Epithelial cell of esophagus (primary cell): ENCODE data around the gene TASL.
A peak's percentile ranks its signal among the peaks of the same experiment; 100 is the strongest.

Experiments used
- DNase-seq: peaks from one replicate; pipeline ENCODE4 v3.0.0; 2010; ENCODE audit warnings: low read depth
- H3K4me3 ChIP-seq: 2 replicates; pipeline ENCODE4 v1.5.1; 2011; ENCODE audit warnings: mild to moderate bottlenecking, low read length, control low read depth
- TF ChIP-seq, protein P1 (sequence below): IDR thresholded peaks from 2 replicates; pipeline ENCODE4 v1.5.1; 2011; ENCODE audit warnings: low read depth, mild to moderate bottlenecking, low read length, control low read depth, inconsistent platforms; ENCODE audit not compliant: insufficient read depth; ENCODE audit errors: missing control alignments

TASL gene, protein sequence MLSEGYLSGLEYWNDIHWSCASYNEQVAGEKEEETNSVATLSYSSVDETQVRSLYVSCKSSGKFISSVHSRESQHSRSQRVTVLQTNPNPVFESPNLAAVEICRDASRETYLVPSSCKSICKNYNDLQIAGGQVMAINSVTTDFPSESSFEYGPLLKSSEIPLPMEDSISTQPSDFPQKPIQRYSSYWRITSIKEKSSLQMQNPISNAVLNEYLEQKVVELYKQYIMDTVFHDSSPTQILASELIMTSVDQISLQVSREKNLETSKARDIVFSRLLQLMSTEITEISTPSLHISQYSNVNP

DNA sequence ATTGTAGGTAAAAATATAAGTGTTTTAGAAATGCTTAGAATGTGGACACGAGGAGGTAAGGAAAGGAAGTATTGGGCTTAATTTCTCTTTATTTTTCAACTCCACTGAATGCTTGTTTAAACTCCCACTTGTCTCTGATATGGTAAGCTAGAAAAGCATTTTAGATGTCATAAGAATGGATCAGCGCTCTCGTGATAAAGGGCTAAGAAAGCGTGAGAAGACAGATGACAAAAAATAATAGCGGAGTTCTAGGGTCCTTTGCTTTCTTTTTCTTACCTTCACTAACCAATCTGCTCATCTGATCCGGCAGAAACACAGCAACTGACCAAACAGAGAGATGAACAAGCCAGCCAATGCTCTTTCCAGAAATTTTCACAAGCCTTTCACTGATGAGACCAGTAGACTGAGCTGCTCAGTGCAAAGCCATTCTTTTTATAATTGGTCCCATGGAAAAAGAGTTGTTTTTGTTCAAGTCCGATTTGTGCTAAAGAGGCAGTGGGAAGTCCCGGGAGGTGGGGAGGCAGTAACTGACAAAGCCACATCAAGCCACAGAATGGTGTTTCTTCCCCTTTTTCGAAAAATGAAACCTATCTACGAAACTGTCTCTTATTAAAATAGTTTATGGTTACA is at the start of gene TASL:
TASL (minus strand) TSS at position 405 of the 630 bp plus-strand sequence. CDS start 17,411 bp downstream, outside the sequence.
- DNase-seq: no peak
- no peak within 1 kb of the TSS for H3K4me3 ChIP-seq
- TF ChIP-seq, protein P1, sequence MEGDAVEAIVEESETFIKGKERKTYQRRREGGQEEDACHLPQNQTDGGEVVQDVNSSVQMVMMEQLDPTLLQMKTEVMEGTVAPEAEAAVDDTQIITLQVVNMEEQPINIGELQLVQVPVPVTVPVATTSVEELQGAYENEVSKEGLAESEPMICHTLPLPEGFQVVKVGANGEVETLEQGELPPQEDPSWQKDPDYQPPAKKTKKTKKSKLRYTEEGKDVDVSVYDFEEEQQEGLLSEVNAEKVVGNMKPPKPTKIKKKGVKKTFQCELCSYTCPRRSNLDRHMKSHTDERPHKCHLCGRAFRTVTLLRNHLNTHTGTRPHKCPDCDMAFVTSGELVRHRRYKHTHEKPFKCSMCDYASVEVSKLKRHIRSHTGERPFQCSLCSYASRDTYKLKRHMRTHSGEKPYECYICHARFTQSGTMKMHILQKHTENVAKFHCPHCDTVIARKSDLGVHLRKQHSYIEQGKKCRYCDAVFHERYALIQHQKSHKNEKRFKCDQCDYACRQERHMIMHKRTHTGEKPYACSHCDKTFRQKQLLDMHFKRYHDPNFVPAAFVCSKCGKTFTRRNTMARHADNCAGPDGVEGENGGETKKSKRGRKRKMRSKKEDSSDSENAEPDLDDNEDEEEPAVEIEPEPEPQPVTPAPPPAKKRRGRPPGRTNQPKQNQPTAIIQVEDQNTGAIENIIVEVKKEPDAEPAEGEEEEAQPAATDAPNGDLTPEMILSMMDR: no peak

DNA sequence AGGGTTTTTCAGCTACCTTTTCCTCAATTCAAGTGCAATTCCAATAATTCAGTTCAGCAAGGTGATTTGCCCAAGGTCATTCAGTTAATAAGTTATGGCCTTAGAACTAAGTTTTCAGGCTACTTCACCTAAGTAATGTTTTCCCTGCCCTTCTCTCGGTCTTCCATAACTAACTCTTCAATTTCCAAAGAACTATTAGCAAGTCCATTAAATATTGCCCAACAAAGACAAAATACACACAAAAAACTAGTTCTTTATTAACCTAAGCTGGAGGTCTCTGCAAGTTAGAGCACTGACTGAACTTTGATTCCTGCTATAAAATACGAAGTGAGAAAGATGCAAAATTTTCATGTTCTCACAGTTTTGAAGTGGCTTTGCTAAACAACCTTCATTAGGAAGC is 48.8 kb upstream of the TASL start:
- TF ChIP-seq, protein P1: no peak
- no peak for DNase-seq
- no peak overlapping the region for H3K4me3 ChIP-seq

DNA sequence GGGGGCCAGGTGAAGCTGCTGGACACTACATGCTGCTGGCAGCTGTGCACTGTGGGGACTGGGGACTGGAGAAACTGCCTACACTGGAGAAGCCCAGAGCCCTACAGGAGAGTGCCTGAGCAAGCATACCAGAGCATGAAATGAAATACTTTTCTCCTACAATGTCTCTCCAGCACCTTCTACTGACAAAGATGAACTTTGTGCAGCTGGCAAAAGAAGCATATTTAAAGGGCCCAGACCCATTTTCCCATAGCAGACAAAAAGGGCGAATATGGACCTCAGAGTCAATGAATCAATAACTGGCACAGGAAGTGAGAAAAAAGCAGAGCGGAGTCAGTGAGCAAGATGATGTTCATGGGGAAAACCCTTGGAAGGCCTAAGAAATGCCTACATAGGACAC is 44.8 kb upstream of the TASL start:
- no peak for DNase-seq
- no peak overlapping the region for H3K4me3 ChIP-seq
- TF ChIP-seq, protein P1: no peak

DNA sequence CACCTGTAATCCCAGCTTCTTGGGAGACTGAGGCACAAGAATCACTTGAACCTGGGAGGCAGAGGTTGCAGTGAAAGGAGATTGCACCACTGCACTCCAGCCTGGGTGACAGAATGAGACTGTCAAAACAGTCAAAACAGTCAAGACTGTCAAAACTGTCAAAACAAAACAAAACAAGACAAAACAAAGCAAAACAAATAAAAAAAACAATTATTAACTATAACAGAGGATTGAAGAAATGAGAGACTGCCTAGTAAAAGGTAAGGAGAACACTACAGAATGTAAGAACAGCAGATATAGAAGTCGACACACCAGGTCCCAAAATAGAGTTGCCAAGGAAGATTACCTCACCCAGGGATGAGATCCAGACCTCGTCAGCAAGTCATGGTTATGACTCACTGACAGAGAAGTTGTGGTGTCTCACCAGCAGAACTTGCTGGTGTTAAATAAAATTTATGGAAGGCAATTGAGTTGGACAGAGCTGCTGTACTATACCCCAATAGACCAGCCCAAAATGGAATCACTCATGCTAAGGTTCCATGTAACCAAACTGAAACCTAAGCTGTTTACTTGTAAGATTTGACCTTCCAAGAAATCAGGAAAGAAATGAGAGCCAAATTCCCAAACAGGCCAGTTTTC is 43.5 kb upstream of the TASL start:
- H3K4me3 ChIP-seq: no peak overlapping the region
- TF ChIP-seq, protein P1: no peak
- peak; percentile 84 for DNase-seq

DNA sequence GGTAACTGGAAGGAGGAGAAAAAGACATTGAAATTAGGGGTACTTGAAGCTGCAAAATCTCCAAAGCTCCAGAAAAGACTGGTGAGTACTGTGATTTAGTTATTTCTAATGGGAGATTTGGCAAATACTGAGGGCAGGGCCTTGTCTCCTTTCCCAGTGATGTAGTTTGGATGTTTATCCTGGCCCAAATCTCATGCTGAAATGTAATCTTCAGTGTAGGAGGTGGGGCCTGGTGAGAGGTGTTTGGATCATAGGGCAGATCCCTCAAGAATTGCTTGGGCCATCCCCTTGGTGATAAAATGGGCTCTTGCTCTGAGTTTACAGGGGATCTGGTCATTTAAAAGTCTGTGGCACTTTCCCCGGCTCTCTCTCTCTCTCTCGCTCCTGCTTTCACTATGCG is 42.6 kb upstream of the TASL start:
- DNase-seq: no peak
- H3K4me3 ChIP-seq: no peak overlapping the region
- TF ChIP-seq, protein P1: no peak

DNA sequence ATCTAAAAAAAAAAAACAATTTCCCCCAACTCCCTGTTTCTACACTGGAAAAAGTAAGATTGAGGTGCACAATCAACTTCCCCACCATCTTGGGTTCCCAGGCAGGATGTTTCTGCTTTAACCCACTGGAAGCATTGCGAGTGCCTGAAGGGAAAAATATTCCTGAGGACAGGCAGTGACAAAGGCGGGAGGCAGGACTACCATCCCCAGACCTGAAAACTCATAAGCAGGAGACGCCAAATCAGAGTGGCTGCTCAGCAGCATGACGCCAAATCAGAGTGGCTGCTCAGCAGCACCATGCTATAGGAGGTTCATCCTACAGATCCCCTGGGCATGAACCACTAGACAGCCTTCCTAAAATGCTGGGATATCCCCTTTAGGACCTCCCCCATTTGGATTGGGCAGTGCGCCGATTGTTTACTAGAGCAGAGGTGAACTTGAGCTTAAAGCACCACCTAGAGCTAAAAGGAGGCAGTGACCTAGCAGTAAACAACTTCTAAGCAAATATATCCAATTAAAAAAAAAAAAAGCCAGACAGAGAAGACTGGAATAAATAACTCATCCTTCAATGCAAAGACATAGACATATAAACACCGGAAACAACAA is 40.7 kb upstream of the TASL start:
- TF ChIP-seq, protein P1: no peak

More for the DNA sequence above, 40.7 kb upstream of the TASL start:
- DNase-seq: peak; percentile 18
- H3K4me3 ChIP-seq: no peak overlapping the region
